ENCODE results near the gene CYP24A1.

DNA sequence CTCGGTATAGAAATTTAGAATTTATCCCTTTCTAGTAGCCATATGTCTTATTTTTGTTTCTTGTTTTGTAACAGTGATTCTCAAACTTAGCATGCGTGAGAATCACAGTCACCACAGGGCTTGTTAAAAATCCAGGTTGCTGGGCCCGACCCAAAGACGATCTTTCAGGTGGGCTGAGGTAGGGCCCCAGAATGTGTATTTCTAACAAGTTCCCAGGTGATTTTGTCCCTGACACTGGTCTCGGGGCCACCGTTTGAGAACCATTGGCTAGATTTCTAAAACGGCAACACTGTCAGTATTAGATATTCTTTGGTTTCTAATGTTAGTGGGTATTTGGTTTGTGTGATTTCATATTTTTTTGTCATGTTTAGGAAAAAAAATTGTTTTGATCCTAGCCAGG is 44.0 kb upstream of the CYP24A1 start:
- TF ChIP-seq, protein P1, sequence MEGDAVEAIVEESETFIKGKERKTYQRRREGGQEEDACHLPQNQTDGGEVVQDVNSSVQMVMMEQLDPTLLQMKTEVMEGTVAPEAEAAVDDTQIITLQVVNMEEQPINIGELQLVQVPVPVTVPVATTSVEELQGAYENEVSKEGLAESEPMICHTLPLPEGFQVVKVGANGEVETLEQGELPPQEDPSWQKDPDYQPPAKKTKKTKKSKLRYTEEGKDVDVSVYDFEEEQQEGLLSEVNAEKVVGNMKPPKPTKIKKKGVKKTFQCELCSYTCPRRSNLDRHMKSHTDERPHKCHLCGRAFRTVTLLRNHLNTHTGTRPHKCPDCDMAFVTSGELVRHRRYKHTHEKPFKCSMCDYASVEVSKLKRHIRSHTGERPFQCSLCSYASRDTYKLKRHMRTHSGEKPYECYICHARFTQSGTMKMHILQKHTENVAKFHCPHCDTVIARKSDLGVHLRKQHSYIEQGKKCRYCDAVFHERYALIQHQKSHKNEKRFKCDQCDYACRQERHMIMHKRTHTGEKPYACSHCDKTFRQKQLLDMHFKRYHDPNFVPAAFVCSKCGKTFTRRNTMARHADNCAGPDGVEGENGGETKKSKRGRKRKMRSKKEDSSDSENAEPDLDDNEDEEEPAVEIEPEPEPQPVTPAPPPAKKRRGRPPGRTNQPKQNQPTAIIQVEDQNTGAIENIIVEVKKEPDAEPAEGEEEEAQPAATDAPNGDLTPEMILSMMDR (IDR thresholded peaks at IDR 0.05 in 4 of 5, conservative IDR thresholded peaks at IDR 0.05 in 1 of 5), result no peak
- no peak for TF ChIP-seq POLR2A (IDR thresholded peaks at IDR 0.05)
